Right lobe of liver (tissue), 6 donors: ENCODE results near the gene GRIFIN. TPM values are rescaled to one million over a fixed set of nuclear protein-coding genes. Genes with fewer than 3 reads are reported as not detected.

Experiments used
- ATAC-seq, 4 donors: fragments of 200-7000 bp; cut with Tn5 transposase; one replicate each; pipeline ENCODE4 v1.9.1; 2020; ENCODE audit warnings: mild to moderate bottlenecking in 4 of 4, moderate library complexity in 4 of 4
- DNase-seq, 3 donors: peaks; one replicate each; pipeline ENCODE4 v3.0.0-alpha.2; 2020
- H3K27ac ChIP-seq, 3 donors: fragments of 200-600 bp; one replicate each; pipeline ENCODE4 v1.8.0; 2022
- H3K27me3 ChIP-seq, 2 donors: fragments of 200-600 bp; one replicate each; pipeline ENCODE4 v1.8.0; 2022
- H3K36me3 ChIP-seq, 4 donors: fragments of 200-600 bp; sonication (generic) in 1 of 4; one replicate each; pipeline versions ENCODE4 v1.5.1 to v1.8.0; 2017 to 2022; ENCODE audit warnings: control low read depth in 1 of 4
- H3K4me1 ChIP-seq, 4 donors: fragments of 200-600 bp; sonication (generic) in 1 of 4; one replicate each; pipeline versions ENCODE4 v1.5.1 to v1.8.0; 2017 to 2022; ENCODE audit warnings: control low read depth in 1 of 4
- H3K4me3 ChIP-seq, 3 donors: fragments of 200-600 bp; one replicate each; pipeline ENCODE4 v1.8.0; 2022
- H3K9me3 ChIP-seq, 4 donors: fragments of 200-600 bp; sonication (generic) in 1 of 4; one replicate each; pipeline versions ENCODE4 v1.5.1 to v1.8.0; 2017 to 2022; ENCODE audit warnings: control low read depth in 1 of 4
- POLR2A ChIP-seq: fragments of 450-650 bp; IDR thresholded peaks from one replicate; pipeline ENCODE4 v1.6.1; 2017; ENCODE audit warnings: antibody characterized with exemption, mild to moderate bottlenecking
- WGBS: methylation state at CpG from one replicate; pipeline ENCODE4 v1.1.6; 2018; ENCODE audit warnings: low coverage, low lambda C conversion rate; ENCODE audit not compliant: insufficient coverage; ENCODE audit errors: missing lambda C conversion rate; 5-methylcytosine and 5-hydroxymethylcytosine counted together
- intact Hi-C, 2 donors: fragments of 100-400 bp; cut with DNase I; formaldehyde crosslinking; loops; one replicate each; pipeline versions ENCODE4 v1.11.2 to v1.14.1; 2022
- total RNA-seq, 6 experiments: library from RNA; depleted of rRNA in 2 of 6; stranded (reverse); fragments of >200 nt in 2 of 6; fragmentation: NEBNext Ultra II Directional in 3 of 6; extraction: Animal tissue kit (Norgen Biotek cat#: 25700) in 3 of 6; gene quantifications; one replicate each; pipeline versions ENCODE4 v1.1.0 to v1.2.4, GENCODE V29; 2016 to 2023
- TF ChIP-seq, protein P1 (sequence below), 4 donors: fragments of 200-600 bp in 3 of 4; fragments of 450-650 bp in 1 of 4; IDR thresholded peaks; one replicate each; pipeline versions ENCODE4 v1.5.1 to v1.8.0; 2016 to 2022; ENCODE audit warnings: antibody characterized with exemption in 4 of 4, mild to moderate bottlenecking in 2 of 4
- donor health status: DM: no; HTN: yes; CAD: no.
- donor health status: DM: no; HTN: no; CAD: no.
- donor health status: DM: no; HTN: no; CAD: no.
- donor health status: DM: no; HTN: yes; CAD: no.
- donor health status: DM: no; HTN: yes; CAD: no.

Gene GRIFIN
- total RNA-seq, 6 experiments from 2014 or later = not detected

DNA sequence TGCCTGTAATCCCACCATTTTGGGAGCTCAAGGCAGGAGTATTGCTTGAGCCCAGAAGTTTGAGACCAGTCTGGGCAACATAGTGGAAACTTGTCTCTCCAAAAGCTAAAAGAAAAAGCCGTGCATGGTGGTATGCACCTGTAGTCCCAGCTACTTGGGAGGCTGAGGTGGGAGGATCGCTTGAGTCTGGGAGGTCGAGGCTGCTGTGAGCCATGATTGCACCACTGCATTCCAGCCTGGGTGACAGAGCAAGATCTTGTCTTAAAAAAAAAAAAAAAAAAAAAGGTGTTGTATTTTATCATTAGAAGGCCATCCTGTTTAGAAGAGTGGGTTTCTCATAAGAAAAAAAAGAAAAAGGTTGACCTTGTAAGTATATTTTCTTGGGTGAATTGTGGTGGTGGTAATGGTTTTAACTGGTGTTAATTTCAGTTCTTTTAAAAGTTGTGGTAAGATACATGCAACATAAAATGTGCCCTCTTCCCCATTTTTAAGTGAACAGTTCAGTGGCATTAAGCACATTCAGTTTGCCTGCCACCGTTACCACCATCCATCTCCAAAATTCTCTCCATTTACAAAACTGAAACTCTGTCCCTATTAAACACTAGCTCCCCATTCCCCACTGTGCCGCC lies 34.7 kb downstream of the GRIFIN start:
- Histone ChIP-seq H3K36me3 (no peaks in the 10 kb centered on the region), H3K9me3 (no peaks in the 10 kb centered on the region), H3K4me3 (no peak overlapping the region), H3K4me1 (no peaks in the 10 kb centered on the region), H3K27ac (no peak overlapping the region), H3K27me3 (no peaks in the 10 kb centered on the region)
- WGBS = 82% methylated on average over 5 of the region's 5 CpGs
- TF ChIP-seq POLR2A = no peak
- TF ChIP-seq, protein P1, sequence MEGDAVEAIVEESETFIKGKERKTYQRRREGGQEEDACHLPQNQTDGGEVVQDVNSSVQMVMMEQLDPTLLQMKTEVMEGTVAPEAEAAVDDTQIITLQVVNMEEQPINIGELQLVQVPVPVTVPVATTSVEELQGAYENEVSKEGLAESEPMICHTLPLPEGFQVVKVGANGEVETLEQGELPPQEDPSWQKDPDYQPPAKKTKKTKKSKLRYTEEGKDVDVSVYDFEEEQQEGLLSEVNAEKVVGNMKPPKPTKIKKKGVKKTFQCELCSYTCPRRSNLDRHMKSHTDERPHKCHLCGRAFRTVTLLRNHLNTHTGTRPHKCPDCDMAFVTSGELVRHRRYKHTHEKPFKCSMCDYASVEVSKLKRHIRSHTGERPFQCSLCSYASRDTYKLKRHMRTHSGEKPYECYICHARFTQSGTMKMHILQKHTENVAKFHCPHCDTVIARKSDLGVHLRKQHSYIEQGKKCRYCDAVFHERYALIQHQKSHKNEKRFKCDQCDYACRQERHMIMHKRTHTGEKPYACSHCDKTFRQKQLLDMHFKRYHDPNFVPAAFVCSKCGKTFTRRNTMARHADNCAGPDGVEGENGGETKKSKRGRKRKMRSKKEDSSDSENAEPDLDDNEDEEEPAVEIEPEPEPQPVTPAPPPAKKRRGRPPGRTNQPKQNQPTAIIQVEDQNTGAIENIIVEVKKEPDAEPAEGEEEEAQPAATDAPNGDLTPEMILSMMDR (IDR thresholded peaks at IDR 0.05) = no peak
- DNase-seq (no peak), ATAC-seq (no peak)
- intact Hi-C loops = no loop called here

DNA sequence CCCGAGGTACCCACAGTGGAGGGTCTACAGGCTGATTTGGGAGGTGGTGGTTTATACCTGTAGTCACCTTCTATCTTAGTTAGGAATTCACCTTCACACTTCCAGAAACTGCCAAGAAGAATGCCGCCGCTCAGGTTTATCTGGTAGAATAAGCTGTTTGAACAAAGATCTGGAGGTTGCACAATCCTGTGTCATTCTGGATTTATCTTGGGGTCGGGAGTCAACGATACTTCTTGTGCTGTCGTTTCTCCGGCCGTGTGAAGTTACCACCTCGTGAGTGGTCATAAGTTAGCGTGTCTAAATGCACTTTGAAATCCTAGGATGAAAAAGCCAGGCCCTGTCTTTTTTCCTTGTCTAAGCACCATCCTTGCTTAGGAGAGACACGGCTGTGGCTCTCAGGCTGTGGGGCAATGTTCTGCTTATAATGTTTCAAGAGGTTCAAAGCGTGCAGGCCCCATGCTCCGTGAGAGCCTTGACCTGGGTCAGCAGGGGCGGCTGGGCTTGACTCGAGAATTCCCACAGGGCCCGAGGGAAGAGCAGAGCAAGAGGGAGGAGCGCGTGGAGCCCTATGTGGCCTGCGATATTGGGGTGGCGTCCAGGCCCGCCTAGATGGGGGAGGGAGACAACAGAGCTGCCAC lies 35.5 kb downstream of the GRIFIN start:
- intact Hi-C loops = no loop called here
- Histone ChIP-seq H3K9me3 (no peaks in the 10 kb centered on the region), H3K27me3 (no peaks in the 10 kb centered on the region), H3K36me3 (no peaks in the 10 kb centered on the region), H3K4me3 (no peak overlapping the region), H3K4me1 (no peaks in the 10 kb centered on the region), H3K27ac (no peak overlapping the region)
- no peak for TF ChIP-seq POLR2A
- TF ChIP-seq, protein P1 (IDR thresholded peaks at IDR 0.05) = no peak
- ATAC-seq (no peak), DNase-seq (no peak)
- WGBS = 64% methylated on average over 9 of the region's 21 CpGs

DNA sequence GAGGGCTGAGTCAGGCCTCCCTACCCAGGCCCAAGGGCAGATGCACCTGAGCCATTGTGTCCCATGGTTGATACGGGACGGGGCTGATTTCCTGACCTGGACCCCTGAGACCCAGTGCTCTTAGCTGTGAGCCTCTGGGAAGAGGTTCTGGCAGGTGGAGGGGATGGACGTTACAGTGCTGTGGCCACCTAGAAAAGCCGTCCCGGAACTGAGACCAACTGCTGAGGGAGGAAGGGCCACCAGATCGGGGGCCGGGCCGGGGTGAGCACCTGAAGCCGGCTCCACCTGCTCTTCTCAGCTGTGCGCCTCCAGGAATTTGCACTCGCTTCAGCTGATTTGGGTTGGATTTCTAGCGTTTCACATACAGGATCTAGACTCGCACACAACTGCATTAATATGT lies 37.4 kb downstream of the GRIFIN start:
- no peak overlapping the region for H3K4me3 ChIP-seq
- WGBS = 100% methylated on average over 2 of the region's 13 CpGs
- TF ChIP-seq, protein P1 (IDR thresholded peaks at IDR 0.05) = no peak
- no peak for TF ChIP-seq POLR2A
- H3K27me3 ChIP-seq = no peaks in the 10 kb centered on the region
- intact Hi-C loops = no loop called here
- ATAC-seq = no peak
- H3K4me1 ChIP-seq = no peaks in the 10 kb centered on the region
- no peaks in the 10 kb centered on the region for H3K9me3 ChIP-seq
- DNase-seq = no peak
- no peak overlapping the region for H3K27ac ChIP-seq
- peaks cover 0 to 3% (median 0%) of the 10 kb centered on the region in 4 donors for H3K36me3 ChIP-seq

DNA sequence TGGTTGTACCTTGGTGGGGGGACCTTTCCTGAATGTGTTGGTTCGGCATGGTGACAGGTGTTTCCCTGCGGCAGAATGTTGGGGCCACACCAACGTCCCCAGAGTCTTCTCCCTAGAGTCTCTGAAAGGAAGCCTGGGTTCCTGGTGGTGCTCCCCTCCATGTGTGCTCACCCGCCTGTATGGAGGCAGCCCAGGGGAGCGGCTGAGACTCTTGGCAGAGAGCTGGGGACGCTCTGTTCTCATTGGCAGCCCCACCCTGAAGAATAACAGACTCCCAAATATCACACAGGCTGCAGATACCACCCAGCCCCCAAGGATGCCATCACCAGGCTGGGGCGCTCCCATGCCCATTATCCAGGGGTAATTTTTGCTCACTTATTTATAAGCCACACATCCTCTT lies 38.0 kb downstream of the GRIFIN start:
- Histone ChIP-seq H3K27ac (no peak overlapping the region), H3K9me3 (no peaks in the 10 kb centered on the region), H3K36me3 (peaks cover 0 to 9% (median 2%) of the 10 kb centered on the region in 4 donors), H3K4me1 (no peaks in the 10 kb centered on the region), H3K4me3 (no peak overlapping the region), H3K27me3 (no peaks in the 10 kb centered on the region)
- DNase-seq = no peak
- intact Hi-C loops = no loop called here
- WGBS = 76% methylated on average over 6 of the region's 7 CpGs
- ATAC-seq = no peak
- TF ChIP-seq, protein P1 (IDR thresholded peaks at IDR 0.05) = no peak
- no peak for TF ChIP-seq POLR2A
